T-helper 17 cell (primary cell): ENCODE measurements around the gene GRIN3B. TPM values are rescaled to one million over a fixed set of nuclear protein-coding genes. Genes with fewer than 3 reads are reported as not detected.

Experiments used
- ATAC-seq: fragments of 150-1000 bp; cut with Tn5 transposase; 2 replicates; pipeline ENCODE4 v1.10.0; 2021; ENCODE audit warnings: mild to moderate bottlenecking, moderate library complexity
- DNase-seq, 3 donors: peaks; one replicate each; pipeline versions ENCODE4 v3.0.0 to v3.0.0-alpha.2; 2020 to 2021
- H3K9me3 ChIP-seq: one replicate; pipeline ENCODE4 v1.7.0; 2013; ENCODE audit warnings: low read length, mild to moderate bottlenecking; ENCODE audit not compliant: control insufficient read depth, poor library complexity, severe bottlenecking
- H3K27ac Mint-ChIP-seq: one replicate; pipeline ENCODE4 v1.8.0; 2022; ENCODE audit warnings: mild to moderate bottlenecking, moderate library complexity, mixed read lengths
- H3K27me3 Mint-ChIP-seq: one replicate; pipeline ENCODE4 v1.8.0; 2022; ENCODE audit warnings: mixed read lengths
- H3K36me3 Mint-ChIP-seq: one replicate; pipeline ENCODE4 v1.8.0; 2022; ENCODE audit warnings: low read depth, mixed read lengths
- H3K4me1 Mint-ChIP-seq: one replicate; pipeline ENCODE4 v1.8.0; 2022; ENCODE audit warnings: mild to moderate bottlenecking, mixed read lengths
- H3K4me3 Mint-ChIP-seq: one replicate; pipeline ENCODE4 v1.8.0; 2022; ENCODE audit warnings: mild to moderate bottlenecking, moderate library complexity, mixed read lengths
- total RNA-seq, 4 donors: library from RNA in 2 of 4; stranded (reverse) in 2 of 4; gene quantifications; one replicate each; pipeline ENCODE4 v1.2.3 and lab custom pipeline; 2022 to 2026

The GRIN3B gene
- total RNA-seq, 2 donors from 2014 or later: 1.8 TPM; not detected in 1

GRCh38 chr19:1046836-1047695, 46.8 kb downstream of the GRIN3B start:
- ATAC-seq: peak; percentile 35
- DNase-seq: no peak
- H3K27me3 Mint-ChIP-seq: no peaks in the 10 kb centered on the region
- no peak overlapping the region for H3K27ac Mint-ChIP-seq
- H3K36me3 Mint-ChIP-seq: no peaks in the 10 kb centered on the region
- H3K4me1 Mint-ChIP-seq: peaks cover 8% of the 10 kb centered on the region
- H3K9me3 ChIP-seq: no peaks in the 10 kb centered on the region
- no peak overlapping the region for H3K4me3 Mint-ChIP-seq

- Mint-ChIP-seq H3K27ac (no peak overlapping the region), H3K4me3 (no peak overlapping the region), H3K4me1 (peaks cover 10% of the 10 kb centered on the region), H3K27me3 (no peaks in the 10 kb centered on the region), H3K36me3 (no peaks in the 10 kb centered on the region)
- no peak for DNase-seq
- no peaks in the 10 kb centered on the region for H3K9me3 ChIP-seq
- ATAC-seq: no peak
These were observed 47.5 kb downstream of the GRIN3B start for GRCh38 chr19:1047696-1048147.

- ATAC-seq (no peak), DNase-seq (no peak)
- Mint-ChIP-seq H3K27me3 (no peaks in the 10 kb centered on the region), H3K4me3 (no peak overlapping the region), H3K27ac (no peak overlapping the region), H3K4me1 (peaks cover 10% of the 10 kb centered on the region), H3K36me3 (no peaks in the 10 kb centered on the region)
- H3K9me3 ChIP-seq: no peaks in the 10 kb centered on the region
These were observed 48.9 kb downstream of the GRIN3B start for GRCh38 chr19:1049106-1049505.

- H3K9me3 ChIP-seq: no peaks in the 10 kb centered on the region
- H3K4me1 Mint-ChIP-seq: peaks cover 10% of the 10 kb centered on the region
- H3K27ac Mint-ChIP-seq: no peak overlapping the region
- DNase-seq (no peak), ATAC-seq (no peak)
- H3K27me3 Mint-ChIP-seq: no peaks in the 10 kb centered on the region
- H3K36me3 Mint-ChIP-seq: no peaks in the 10 kb centered on the region
- H3K4me3 Mint-ChIP-seq: no peak overlapping the region
These were observed 49.6 kb downstream of the GRIN3B start for GRCh38 chr19:1049800-1050199.

GRCh38 chr19:1050989-1051788, 51.0 kb downstream of the GRIN3B start:
- H3K27me3 Mint-ChIP-seq: no peaks in the 10 kb centered on the region
- no peak for ATAC-seq
- no peak overlapping the region for H3K27ac Mint-ChIP-seq
- DNase-seq: no peak
- H3K36me3 Mint-ChIP-seq: no peaks in the 10 kb centered on the region
- peaks cover 8% of the 10 kb centered on the region for H3K4me1 Mint-ChIP-seq
- H3K4me3 Mint-ChIP-seq: no peak overlapping the region
- H3K9me3 ChIP-seq: no peaks in the 10 kb centered on the region

- DNase-seq (no peak), ATAC-seq (no peak)
- Mint-ChIP-seq H3K36me3 (no peaks in the 10 kb centered on the region), H3K4me1 (peaks cover 12% of the 10 kb centered on the region), H3K27ac (no peak overlapping the region), H3K27me3 (no peaks in the 10 kb centered on the region), H3K4me3 (no peak overlapping the region)
- no peaks in the 10 kb centered on the region for H3K9me3 ChIP-seq
These were observed 51.6 kb downstream of the GRIN3B start for GRCh38 chr19:1051791-1052190.

- no peak overlapping the region for H3K27ac Mint-ChIP-seq
- no peaks in the 10 kb centered on the region for H3K9me3 ChIP-seq
- no peaks in the 10 kb centered on the region for H3K27me3 Mint-ChIP-seq
- no peak for ATAC-seq
- no peak for DNase-seq
- H3K4me3 Mint-ChIP-seq: peak overlapping the region; percentile 36
- H3K4me1 Mint-ChIP-seq: peaks cover 18% of the 10 kb centered on the region
- H3K36me3 Mint-ChIP-seq: no peaks in the 10 kb centered on the region
These were observed 52.2 kb downstream of the GRIN3B start for GRCh38 chr19:1052349-1052975.

- DNase-seq: no peak
- Mint-ChIP-seq H3K27ac (no peak overlapping the region), H3K27me3 (no peaks in the 10 kb centered on the region), H3K4me1 (peaks cover 25% of the 10 kb centered on the region), H3K4me3 (no peak overlapping the region), H3K36me3 (no peaks in the 10 kb centered on the region)
- H3K9me3 ChIP-seq: no peaks in the 10 kb centered on the region
- ATAC-seq: no peak
These were observed 53.2 kb downstream of the GRIN3B start for GRCh38 chr19:1053176-1054101.

- H3K27ac Mint-ChIP-seq: no peak overlapping the region
- no peaks in the 10 kb centered on the region for H3K36me3 Mint-ChIP-seq
- no peaks in the 10 kb centered on the region for H3K9me3 ChIP-seq
- ATAC-seq (no peak), DNase-seq (no peak)
- H3K27me3 Mint-ChIP-seq: no peaks in the 10 kb centered on the region
- H3K4me1 Mint-ChIP-seq: peaks cover 25% of the 10 kb centered on the region
- H3K4me3 Mint-ChIP-seq: no peak overlapping the region
These were observed 54.1 kb downstream of the GRIN3B start for GRCh38 chr19:1054102-1055027.

GRCh38 chr19:1055028-1055425, 54.8 kb downstream of the GRIN3B start:
- H3K27ac Mint-ChIP-seq: no peak overlapping the region
- H3K36me3 Mint-ChIP-seq: no peaks in the 10 kb centered on the region
- H3K27me3 Mint-ChIP-seq: no peaks in the 10 kb centered on the region
- peaks cover 25% of the 10 kb centered on the region for H3K4me1 Mint-ChIP-seq
- H3K9me3 ChIP-seq: no peaks in the 10 kb centered on the region
- ATAC-seq (no peak), DNase-seq (no peak)
- no peak overlapping the region for H3K4me3 Mint-ChIP-seq

- Mint-ChIP-seq H3K27ac (peak overlapping the region; percentile 48), H3K4me3 (no peak overlapping the region), H3K4me1 (peaks cover 25% of the 10 kb centered on the region), H3K36me3 (no peaks in the 10 kb centered on the region), H3K27me3 (no peaks in the 10 kb centered on the region)
- ATAC-seq: no peak
- no peaks in the 10 kb centered on the region for H3K9me3 ChIP-seq
- no peak for DNase-seq
These were observed 55.8 kb downstream of the GRIN3B start for GRCh38 chr19:1055886-1056620.
